GM18907 (cell line): ENCODE measurements around the gene LRRC61.

Experiments
- ATAC-seq: cut with Tn5 transposase; IDR thresholded peaks from one replicate; pipeline ENCODE4 v1.9.1; 2021; ENCODE audit warnings: mild to moderate bottlenecking, moderate library complexity; ENCODE audit not compliant: unreplicated experiment

The LRRC61 gene

DNA sequence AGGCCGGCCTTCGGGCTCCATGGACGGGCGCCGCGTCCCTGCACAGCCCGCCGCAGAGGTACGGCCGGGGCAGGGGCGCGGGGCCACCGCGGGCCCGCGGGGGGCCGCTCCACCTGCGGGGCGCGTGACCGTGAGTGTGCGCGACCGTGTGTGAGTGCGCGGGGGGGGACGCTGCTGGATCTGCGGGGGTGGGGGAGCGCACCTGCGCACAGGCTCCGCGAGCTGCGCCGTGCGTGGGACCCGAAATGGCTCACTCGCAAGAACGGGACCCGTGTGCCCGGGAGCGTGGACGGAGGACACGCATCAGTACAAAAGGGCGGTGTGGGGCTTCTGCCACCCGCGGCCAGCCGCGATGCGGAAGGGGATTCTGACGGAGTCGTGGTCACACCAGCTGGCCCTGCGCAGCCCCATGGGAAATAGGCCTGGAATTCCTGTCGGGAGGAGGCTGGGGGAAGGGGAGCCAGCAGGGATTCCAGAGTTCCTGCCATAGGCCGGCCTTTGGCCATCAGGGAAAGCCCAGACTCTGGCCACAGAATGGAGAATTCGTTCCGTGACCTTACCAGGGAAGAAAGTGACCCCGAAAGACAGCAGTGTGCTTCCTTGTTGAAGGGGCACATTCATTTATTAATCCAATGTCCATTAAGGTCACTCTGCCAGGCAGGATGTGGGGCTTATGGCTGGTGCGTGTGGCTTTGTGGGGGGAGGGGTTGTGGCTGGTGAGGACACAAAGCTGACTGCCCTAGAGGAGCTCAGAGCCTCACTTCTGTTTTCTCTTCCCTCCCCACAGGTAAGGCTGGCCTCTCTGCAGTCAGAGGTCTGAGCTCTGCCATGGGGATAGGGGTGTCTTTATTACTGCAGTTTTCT, 46.0 kb downstream of the LRRC61 start:
- peak; percentile 46 for ATAC-seq

DNA sequence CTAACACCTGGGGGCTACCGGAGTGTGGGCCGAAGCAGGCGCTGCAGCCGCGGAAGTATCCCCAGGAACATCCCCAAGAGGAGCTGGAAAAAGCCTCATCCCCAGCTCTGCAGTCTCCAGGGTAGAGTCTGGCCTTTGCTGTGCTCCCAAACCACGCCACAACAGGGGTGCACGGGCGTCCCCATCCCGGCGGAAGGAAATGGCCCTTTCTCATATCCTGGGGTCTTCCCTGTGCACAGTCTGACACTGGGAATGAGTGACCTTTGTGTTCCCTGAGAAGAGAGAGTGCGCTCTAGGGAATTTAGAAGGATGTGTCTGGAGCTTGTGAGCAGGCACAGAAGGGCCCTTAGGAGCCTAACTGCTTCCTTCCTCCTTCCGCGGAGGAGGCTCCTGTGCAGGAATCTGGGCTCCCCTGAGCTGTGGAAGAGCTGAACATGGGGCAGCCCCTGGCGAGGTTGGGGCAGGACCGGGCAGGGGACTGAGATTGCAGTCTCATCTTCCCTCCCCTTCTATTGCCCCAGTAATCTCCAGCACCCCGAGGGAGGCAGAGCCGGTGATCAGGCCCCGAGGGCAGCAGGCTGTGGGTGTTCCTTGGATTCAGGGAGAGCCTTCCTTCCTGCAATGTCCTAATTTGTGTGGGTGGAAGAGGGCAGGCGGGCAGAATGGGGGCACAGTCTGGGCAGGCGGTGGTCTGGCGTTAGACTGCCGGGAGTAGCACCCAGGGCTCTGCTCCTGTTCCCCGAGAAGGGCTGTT, 46.8 kb downstream of the LRRC61 start:
- peak; percentile 0 for ATAC-seq

DNA sequence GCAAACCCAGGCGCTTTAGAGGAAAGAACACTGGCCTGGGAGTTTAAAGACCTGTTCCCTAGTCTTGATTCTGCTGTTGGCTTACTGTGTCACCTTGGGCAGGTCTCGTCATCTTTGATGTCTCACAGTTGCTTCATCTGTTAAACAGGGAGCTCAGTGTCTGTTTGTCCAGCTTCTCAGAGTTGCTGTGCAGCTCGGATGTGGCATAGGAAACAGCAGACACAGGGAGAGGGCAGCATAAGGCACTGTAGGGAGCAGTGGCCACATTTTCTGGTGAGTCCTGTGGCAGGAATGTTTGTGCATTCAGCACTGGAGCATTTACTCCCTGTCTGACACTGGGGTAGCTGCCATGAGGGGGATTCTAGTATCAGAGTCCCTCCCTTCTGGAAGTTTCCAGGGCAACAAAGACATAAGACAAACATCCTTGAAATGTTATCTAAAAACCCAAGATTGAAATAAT, 47.5 kb downstream of the LRRC61 start:
- ATAC-seq = no peak

DNA sequence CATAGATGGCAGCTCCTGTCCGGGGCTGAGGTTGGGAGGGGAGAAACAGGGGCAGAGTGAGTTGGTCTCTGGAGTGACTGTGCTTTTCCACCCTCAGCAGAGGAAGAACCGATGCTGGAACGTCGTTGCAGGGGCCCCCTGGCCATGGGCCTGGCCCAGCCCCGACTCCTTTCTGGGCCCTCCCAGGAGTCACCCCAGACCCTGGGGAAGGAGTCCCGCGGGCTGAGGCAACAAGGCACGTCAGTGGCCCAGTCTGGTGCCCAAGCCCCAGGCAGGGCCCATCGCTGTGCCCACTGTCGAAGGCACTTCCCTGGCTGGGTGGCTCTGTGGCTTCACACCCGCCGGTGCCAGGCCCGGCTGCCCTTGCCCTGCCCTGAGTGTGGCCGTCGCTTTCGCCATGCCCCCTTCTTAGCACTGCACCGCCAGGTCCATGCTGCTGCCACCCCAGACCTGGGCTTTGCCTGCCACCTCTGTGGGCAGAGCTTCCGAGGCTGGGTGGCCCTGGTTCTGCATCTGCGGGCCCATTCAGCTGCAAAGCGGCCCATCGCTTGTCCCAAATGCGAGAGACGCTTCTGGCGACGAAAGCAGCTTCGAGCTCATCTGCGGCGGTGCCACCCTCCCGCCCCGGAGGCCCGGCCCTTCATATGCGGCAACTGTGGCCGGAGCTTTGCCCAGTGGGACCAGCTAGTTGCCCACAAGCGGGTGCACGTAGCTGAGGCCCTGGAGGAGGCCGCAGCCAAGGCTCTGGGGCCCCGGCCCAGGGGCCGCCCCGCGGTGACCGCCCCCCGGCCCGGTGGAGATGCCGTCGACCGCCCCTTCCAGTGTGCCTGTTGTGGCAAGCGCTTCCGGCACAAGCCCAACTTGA, 48.2 kb downstream of the LRRC61 start:
- ATAC-seq = no peak

DNA sequence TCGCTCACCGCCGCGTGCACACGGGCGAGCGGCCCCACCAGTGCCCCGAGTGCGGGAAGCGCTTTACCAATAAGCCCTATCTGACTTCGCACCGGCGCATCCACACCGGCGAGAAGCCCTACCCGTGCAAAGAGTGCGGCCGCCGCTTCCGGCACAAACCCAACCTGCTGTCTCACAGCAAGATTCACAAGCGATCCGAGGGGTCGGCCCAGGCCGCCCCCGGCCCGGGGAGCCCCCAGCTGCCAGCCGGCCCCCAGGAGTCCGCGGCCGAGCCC, 48.8 kb downstream of the LRRC61 start:
- ATAC-seq = no peak

DNA sequence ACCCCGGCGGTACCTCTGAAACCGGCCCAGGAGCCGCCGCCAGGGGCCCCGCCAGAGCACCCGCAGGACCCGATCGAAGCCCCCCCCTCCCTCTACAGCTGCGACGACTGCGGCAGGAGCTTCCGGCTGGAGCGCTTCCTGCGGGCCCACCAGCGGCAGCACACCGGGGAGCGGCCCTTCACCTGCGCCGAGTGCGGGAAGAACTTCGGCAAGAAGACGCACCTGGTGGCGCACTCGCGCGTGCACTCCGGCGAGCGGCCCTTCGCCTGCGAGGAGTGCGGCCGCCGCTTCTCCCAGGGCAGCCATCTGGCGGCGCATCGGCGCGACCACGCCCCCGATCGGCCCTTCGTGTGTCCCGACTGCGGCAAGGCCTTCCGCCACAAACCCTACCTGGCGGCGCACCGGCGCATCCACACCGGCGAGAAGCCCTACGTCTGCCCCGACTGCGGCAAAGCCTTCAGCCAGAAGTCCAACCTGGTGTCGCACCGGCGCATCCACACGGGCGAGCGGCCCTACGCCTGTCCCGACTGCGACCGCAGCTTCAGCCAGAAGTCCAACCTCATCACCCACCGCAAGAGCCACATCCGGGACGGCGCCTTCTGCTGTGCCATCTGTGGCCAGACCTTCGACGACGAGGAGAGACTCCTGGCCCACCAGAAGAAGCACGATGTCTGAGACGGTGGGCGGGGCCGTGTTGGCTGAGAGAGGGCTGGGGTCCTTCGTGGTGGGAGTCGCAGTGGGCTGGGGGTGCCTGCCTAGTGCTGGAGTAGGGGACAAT, 49.3 kb downstream of the LRRC61 start:
- no peak for ATAC-seq

DNA sequence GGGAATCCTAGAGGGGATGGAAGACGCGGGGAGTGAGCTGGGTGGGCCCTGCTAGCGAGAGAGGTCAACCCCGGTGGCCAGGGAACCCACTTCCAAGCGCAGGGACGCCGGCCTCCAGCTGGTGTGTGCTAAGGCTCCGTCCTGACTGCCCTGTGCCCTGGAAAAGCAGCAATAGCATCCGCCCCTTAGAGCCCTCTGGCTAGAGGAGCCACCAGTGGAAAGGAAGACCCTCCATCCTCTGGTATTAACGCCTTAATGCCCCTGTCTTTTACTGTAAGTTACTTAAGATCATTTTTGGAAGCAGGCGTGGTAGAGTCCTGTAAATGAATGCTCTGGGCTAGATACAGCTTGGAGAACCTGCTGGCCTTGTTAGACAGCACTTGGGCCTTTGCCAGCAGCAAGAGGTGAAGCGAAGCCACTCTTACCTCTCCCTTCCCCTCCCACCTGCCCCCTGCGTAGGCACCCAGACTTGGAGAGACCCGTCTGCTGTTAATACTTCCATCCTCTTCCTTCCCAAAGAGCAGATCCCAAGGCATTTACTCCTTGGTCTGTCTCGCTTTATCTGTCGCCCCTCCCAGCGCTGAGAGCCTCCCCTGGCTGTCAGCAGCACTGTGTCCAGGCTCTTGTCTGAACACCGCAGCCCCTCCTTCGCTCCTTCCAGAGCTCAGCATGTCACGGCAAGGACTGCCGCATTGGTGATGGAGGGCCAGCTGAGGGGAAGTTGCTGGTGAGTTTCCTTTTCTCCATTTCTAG, 50.1 kb downstream of the LRRC61 start:
- ATAC-seq = no peak

DNA sequence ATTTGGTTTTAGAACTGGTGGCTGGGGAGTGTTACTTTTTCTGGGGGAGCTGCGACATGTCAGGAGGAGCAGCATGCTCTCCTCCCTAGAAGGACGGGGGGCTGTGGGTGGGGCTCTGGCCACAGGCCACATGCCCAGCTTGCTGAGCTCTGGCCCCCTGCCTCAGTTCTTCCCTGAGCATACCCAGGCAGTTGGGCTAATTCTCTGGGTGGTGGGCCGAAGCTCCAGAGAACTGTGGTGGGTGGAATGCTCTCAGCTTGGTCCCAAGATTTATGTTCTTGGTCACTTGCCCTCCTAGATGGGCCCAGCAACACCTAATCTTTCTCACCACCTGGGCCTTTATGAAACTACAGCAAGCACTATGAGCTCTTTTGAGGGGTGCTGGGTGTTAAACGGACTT, 50.9 kb downstream of the LRRC61 start:
- no peak for ATAC-seq

DNA sequence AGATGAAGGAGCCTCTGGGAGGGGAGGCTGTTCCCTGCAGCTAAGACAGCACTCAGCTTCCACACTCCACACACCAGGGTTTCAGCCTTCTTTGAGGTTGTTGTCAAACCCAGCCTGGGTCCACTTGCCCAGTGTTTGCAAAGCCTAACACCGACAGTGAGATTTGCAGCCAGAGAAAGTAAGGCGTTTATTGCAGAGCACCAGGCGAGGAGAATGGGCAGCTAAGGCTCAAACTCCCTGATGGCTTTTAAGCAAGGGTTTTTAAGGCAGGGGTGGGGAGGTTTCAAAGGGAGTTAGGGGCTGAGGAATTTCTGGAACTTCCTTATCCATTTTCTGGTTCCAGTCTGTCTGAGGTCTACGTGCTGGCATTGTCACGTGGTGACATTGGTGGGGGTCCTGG, 51.3 kb downstream of the LRRC61 start:
- no peak for ATAC-seq

DNA sequence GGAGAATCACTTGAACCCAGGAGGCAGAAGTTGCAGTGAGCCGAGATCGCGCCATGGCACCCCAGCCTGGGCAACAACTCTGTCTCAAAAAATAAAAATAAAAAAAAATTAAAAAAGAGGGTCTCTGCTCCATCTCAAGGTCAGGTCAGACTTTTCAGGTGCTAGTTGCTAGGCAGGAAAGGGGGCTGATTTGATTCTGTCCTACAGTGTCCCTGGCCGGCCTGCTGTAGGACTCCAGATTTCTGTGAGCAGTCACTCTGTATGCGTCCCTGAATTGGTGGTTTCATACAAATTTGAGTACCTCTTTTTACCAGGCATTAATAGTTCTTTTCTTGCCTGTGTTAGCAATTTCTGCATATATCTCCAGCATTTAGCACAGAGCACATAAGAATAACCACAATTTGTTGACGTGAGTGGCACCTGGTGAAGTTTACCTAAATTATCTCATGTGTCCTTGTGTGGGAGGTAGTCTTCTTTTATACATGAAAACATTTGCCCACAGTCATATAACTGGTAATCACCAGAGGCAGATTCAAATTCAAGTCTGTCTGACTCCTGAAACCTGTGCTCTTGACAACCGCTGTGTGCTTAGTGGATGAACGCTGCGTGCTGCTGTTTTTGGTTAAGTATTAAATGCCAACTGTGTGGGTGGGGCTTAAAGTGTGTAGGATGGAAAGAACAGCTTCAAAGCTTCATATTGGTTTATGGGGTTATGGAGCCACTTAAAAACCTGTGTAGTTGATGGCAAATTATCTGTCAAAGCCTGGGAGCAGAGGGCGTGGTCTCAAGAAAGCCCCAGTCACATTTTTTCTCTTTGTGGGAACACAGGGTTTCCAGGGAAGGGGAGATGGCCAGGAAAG, 52.7 kb downstream of the LRRC61 start:
- peak; percentile 21 for ATAC-seq

DNA sequence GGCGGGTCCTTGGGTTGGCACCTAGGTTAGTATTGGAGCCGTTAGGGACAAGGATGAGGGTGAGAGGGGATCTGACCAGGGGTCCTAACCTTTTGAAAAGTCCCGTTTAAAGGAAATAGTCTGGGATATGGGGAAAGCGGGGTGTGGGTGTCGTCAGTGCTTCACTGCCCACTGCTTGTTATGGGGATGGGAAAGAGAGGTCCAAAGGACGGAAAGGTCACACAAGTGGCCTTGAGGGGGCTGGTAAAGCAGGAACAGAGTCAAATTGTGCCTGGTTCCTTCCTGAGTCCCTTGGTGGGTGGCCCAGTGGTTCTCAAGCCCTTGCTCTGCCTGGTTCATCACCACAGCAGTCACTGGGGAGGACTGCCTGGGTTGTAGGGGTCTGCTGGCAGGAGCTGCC, 53.4 kb downstream of the LRRC61 start:
- no peak for ATAC-seq

DNA sequence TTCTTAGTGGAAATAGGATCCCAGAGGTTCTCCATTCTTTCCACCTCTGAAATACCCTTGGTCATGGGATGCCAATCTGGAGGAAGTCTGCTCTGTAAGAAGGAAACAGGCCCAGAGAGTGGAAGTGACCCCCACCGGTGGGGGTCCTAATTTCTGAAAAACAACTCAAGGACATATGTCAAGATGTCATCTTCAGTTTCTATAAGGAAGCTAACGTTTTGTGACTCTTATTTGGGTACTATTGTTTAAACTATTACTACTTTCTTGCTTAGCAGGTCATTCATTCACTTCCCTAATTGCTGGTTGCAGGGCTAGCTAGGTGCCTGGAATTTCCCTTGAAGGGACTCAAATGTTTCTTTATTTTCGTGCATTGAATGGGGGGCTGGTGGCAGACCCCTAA, 54.0 kb downstream of the LRRC61 start:
- ATAC-seq = no peak

DNA sequence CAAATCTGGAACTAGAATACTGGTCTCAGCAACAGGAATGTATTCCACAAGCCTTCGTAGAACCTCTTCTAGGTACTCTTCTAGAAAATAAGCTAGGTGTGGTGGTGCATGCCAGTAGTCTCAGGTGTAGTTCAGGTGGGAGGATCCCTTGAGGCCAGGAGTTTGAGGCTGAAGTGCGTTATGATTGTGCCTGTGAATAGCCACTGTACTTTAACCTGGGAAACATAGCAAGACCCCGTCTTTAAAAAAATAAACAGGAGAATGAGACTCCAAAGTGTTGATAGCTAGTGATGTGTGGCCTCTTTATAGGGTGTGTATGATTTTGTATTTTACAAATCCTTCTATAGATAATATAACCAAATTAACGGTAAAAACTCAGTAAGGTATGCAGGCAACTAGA, 54.5 kb downstream of the LRRC61 start:
- no peak for ATAC-seq

DNA sequence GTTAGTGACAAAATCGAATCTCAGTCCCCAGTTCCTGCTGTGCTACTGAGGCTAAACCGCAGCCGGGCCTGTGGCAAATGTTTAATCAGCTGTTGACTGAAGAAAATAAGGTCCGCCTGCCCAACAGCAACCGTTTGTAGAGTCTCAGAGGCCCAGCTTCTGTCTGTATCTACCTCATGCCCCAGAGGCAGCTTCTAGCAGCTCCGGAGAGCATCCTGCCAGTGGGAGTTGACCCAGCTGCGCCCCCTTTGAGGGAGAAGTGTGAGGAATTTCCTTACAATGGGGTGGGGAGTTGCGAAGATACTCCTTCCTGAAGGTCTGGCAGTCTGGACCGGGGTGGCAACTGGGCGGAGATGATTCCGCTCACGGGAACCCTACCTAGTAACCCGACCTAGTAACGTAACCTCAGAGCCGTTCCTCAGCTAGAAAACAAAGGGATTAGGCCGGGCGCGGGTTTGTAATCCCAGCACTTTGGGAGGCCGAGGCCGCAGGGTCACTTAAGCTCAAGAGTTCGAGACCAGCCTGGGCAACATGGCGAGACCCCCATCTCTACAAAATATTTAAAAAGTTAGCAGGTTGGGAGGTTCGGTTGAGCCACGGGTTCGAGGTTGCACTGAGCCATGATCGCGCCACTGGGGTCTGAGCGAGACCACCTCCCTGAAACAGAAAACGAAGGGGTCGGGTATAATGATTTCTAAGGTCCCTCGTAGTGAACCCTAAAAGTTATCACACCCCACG, 55.1 kb downstream of the LRRC61 start:
- peak; percentile 26 for ATAC-seq

DNA sequence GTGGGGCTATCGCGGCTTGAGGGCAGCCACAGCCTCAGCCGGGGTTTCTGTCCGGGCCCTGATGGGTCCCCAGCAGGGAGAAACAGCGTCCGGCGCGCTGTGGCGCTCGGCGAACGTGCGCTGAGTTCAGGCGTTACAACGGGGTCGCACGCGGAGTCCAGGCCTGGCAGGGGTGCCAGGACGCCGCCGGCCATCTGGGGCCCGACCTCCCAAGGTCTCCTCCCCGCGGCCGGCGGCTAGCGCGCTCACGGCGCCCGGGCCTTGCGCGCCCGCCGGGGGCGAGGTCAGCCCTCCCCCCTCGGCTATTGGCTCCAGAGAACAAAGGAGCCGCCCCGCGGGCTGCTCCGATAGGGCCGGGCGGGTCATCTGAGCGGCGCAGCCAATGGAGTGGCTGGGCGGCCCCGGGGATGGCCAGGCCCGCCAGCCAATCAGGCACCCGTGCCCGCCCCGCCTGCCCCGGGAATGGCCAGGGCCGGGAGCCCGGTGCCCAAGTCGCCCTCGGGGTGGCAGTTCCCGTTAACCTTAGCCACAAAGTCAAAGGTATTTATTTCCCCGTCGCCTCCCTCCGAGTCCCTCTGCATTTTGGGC, 55.8 kb downstream of the LRRC61 start, which contains the start of gene ZNF775:
TSS of gene ZNF775 (plus strand) at position 478 of the 588 bp plus-strand sequence. CDS start 9,141 bp downstream, outside the sequence.
- ATAC-seq = peak; percentile 68

DNA sequence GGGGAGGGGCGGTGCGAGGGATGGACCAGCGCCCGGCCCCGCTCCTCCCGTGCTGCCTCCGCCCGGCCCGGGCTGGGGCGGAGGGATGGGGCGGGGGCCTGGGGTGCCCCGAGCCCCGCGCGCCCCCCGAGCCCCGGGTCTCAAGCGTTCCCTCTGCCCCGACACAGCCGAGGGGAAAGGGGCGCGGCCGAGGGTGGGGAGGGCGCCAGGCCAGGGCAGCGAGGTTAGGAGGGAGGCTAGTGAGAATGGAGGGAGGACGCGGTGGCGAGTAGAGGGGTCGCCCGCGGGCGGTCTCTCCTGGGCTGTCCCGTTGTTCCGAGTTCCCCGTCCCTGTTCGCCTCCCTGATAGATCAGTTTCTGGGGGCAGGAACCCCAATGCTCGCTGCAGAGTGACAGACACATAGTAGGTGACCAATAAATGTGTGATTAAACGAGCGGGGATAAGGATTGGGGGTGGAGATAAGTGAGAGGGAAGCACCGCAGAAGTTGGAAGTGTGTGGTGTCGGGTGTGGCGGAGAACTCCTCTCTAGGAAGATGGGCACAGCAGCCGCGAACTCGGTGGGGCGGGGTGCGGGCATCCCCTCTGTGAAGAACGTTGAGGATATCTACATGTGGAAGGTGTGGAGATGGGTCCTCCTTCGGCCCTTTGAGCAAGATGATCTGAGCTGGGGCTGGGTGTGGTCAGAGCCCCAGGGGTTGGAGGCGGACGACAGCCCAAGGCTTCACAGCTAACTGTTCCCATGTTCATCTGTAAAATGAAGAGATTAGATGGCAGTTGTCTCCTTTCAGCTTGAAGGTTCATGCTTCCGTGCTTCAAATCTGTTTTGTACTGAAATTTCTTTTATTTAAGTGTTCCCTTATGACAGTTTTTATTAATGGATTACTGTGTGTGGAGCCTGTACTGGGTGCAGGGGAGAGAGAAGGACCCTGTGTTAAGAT, 56.6 kb downstream of the LRRC61 start:
- no peak for ATAC-seq

DNA sequence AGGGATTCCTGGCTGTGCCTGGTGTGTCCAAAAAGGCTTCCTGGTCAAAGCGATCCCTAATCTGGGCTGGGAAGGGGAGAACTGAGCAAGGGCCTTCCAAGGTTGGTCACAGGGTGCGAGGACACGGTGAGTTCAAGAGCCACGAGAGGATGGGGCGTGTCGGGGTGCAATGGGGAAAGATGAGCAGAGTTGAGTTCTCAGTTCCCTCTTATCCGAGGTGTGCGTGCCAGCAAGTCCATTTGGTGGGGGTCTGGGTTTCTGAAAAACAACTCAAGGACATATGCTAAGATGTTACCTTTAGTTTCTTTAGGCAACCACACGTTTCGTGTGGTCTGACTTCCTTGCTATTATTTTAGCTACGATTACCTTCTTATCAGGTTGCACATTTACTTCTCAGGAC, 57.3 kb downstream of the LRRC61 start:
- peak; percentile 20 for ATAC-seq
